H9 (cell line): Measurements from ENCODE around the gene SMC4. TPM values are rescaled to one million over a fixed set of nuclear protein-coding genes. Genes with fewer than 3 reads are reported as not detected.

Experiments used
- DNase-seq: peaks from one replicate; pipeline ENCODE4 v3.0.0-alpha.2; 2017
- H2AFZ ChIP-seq: one replicate; pipeline ENCODE4 v1.6.1; 2013; ENCODE audit warnings: mild to moderate bottlenecking, low read length, control low read depth, moderate library complexity
- H2AK5ac ChIP-seq: 2 replicates; pipeline ENCODE4 v1.6.1; 2013; ENCODE audit warnings: low read length, control low read depth, mixed read lengths; ENCODE audit not compliant: insufficient read length
- H2BK120ac ChIP-seq: one replicate; pipeline ENCODE4 v1.6.1; 2013; ENCODE audit warnings: low read depth, mild to moderate bottlenecking, low read length, control low read depth, inconsistent platforms; ENCODE audit not compliant: poor library complexity, severe bottlenecking
- H2BK12ac ChIP-seq: 2 replicates; pipeline ENCODE4 v1.6.1; 2013; ENCODE audit warnings: low read length, control low read depth, mixed read lengths, low read depth; ENCODE audit not compliant: insufficient read length
- H2BK15ac ChIP-seq: 2 replicates; pipeline ENCODE4 v1.6.1; 2013; ENCODE audit warnings: low read depth, low read length, control low read depth
- H2BK20ac ChIP-seq: one replicate; pipeline ENCODE4 v1.6.1; 2013; ENCODE audit warnings: low read depth, mild to moderate bottlenecking, low read length, control low read depth, inconsistent platforms; ENCODE audit not compliant: poor library complexity, severe bottlenecking
- H2BK5ac ChIP-seq: 2 replicates; pipeline ENCODE4 v1.6.1; 2013; ENCODE audit warnings: low read length, control low read depth, mixed read lengths; ENCODE audit not compliant: insufficient read length
- H3K14ac ChIP-seq: 2 replicates; pipeline ENCODE4 v1.6.1; 2013; ENCODE audit warnings: low read length, control low read depth; ENCODE audit not compliant: insufficient read depth
- H3K18ac ChIP-seq: 2 replicates; pipeline ENCODE4 v1.6.1; 2013; ENCODE audit warnings: low read depth, mild to moderate bottlenecking, mixed read lengths, low read length, control low read depth; ENCODE audit not compliant: insufficient read length
- H3K23ac ChIP-seq: 2 replicates; pipeline ENCODE4 v1.6.1; 2013; ENCODE audit warnings: low read length, control low read depth, mixed read lengths, low read depth; ENCODE audit not compliant: insufficient read length
- H3K23me2 ChIP-seq: 2 replicates; pipeline ENCODE4 v1.6.1; 2013; ENCODE audit warnings: low read depth, mild to moderate bottlenecking, mixed read lengths, low read length, control low read depth; ENCODE audit not compliant: insufficient read length, poor library complexity, severe bottlenecking
- H3K27ac ChIP-seq: 2 replicates; pipeline ENCODE4 v1.5.1; 2013; ENCODE audit warnings: low read length, control low read depth, mixed read lengths, low read depth; ENCODE audit not compliant: insufficient read length
- H3K27me3 ChIP-seq: 2 replicates; pipeline ENCODE4 v1.6.1; 2013; ENCODE audit warnings: low read length, control low read depth, inconsistent platforms; ENCODE audit not compliant: insufficient read depth
- H3K4ac ChIP-seq: 2 replicates; pipeline ENCODE4 v1.6.1; 2013; ENCODE audit warnings: low read depth, mild to moderate bottlenecking, control low read depth, inconsistent platforms, low read length, moderate library complexity
- H3K4me1 ChIP-seq: 2 replicates; pipeline ENCODE4 v1.6.1; 2013; ENCODE audit warnings: low read length, control low read depth, inconsistent platforms; ENCODE audit not compliant: insufficient read depth
- H3K4me2 ChIP-seq: 2 replicates; pipeline ENCODE4 v1.6.1; 2013; ENCODE audit warnings: low read length, control low read depth, mixed read lengths; ENCODE audit not compliant: insufficient read length, insufficient read depth
- H3K56ac ChIP-seq: 2 replicates; pipeline ENCODE4 v1.6.1; 2013; ENCODE audit warnings: low read depth, mild to moderate bottlenecking, mixed read lengths, low read length, control low read depth; ENCODE audit not compliant: insufficient read length
- H3K79me1 ChIP-seq: 2 replicates; pipeline ENCODE4 v1.6.1; 2013; ENCODE audit warnings: low read depth, mild to moderate bottlenecking, moderate library complexity, low read length, control low read depth, inconsistent platforms; ENCODE audit not compliant: insufficient read depth, poor library complexity, severe bottlenecking
- H3K79me2 ChIP-seq: 2 replicates; pipeline ENCODE4 v1.6.1; 2013; ENCODE audit warnings: low read length, control low read depth, inconsistent platforms; ENCODE audit not compliant: insufficient read depth
- H3K9ac ChIP-seq: 2 replicates; pipeline ENCODE4 v1.6.1; 2013; ENCODE audit warnings: low read length, control low read depth, mixed read lengths; ENCODE audit not compliant: insufficient read length; ENCODE audit errors: extremely low read depth
- H3K9me3 ChIP-seq: one replicate; pipeline ENCODE4 v1.6.1; 2013; ENCODE audit warnings: low read depth, low read length, inconsistent platforms; ENCODE audit not compliant: control insufficient read depth
- H3T11ph ChIP-seq: one replicate; pipeline ENCODE4 v1.6.1; 2013; ENCODE audit warnings: mild to moderate bottlenecking, low read length, control low read depth, inconsistent platforms
- H4K20me1 ChIP-seq: one replicate; pipeline ENCODE4 v1.6.1; 2013; ENCODE audit not compliant: control insufficient read depth, insufficient read length, insufficient read depth
- H4K5ac ChIP-seq: 2 replicates; pipeline ENCODE4 v1.6.1; 2013; ENCODE audit warnings: low read depth, mild to moderate bottlenecking, mixed read lengths, low read length, control low read depth; ENCODE audit not compliant: insufficient read length
- H4K8ac ChIP-seq: replicated peaks from 2 replicates; pipeline ENCODE4 v1.6.1; 2013; ENCODE audit warnings: low read length, control low read depth, mixed read lengths, low read depth; ENCODE audit not compliant: insufficient read length
- H4K91ac ChIP-seq: 2 replicates; pipeline ENCODE4 v1.6.1; 2013; ENCODE audit warnings: low read depth, mild to moderate bottlenecking, moderate library complexity, mixed read lengths, low read length, control low read depth; ENCODE audit not compliant: insufficient read length
- H3K27ac Mint-ChIP-seq, 3 experiments: 2 replicates in 2 of 3; 3 replicates in 1 of 3; pipeline ENCODE4 v1.8.0; 2020 to 2021; ENCODE audit warnings: mixed read lengths in 3 of 3, mild to moderate bottlenecking in 1 of 3, moderate library complexity in 1 of 3
- H3K27me3 Mint-ChIP-seq: 2 replicates; pipeline ENCODE4 v1.8.0; 2021; ENCODE audit warnings: low read depth, mild to moderate bottlenecking, moderate library complexity, mixed read lengths
- H3K36me3 Mint-ChIP-seq, 3 experiments: 2 replicates in 2 of 3; 3 replicates in 1 of 3; pipeline ENCODE4 v1.8.0; 2020 to 2021; ENCODE audit warnings: low read depth in 3 of 3, mixed read lengths in 3 of 3; ENCODE audit not compliant: insufficient read depth in 1 of 3
- H3K4me1 Mint-ChIP-seq, 2 experiments: 2 replicates each; pipeline ENCODE4 v1.8.0; 2020; ENCODE audit warnings: mixed read lengths in 2 of 2
- H3K4me3 Mint-ChIP-seq, 2 experiments: 2 replicates in 1 of 2; 3 replicates in 1 of 2; pipeline ENCODE4 v1.8.0; 2020 to 2021; ENCODE audit warnings: mild to moderate bottlenecking in 2 of 2, mixed read lengths in 2 of 2, moderate library complexity in 1 of 2
- H3K9me3 Mint-ChIP-seq, 2 experiments: 2 replicates in 1 of 2; 3 replicates in 1 of 2; pipeline ENCODE4 v1.8.0; 2020; ENCODE audit warnings: mild to moderate bottlenecking in 2 of 2, mixed read lengths in 2 of 2, moderate library complexity in 1 of 2
- CTCF ChIP-seq: fragments of 200-600 bp; sonication (generic); conservative IDR thresholded peaks from 3 replicates; pipeline ENCODE4 v1.8.0; 2021; ENCODE audit warnings: antibody characterized with exemption, mild to moderate bottlenecking
- WGBS: extraction: QIAGEN DNeasy Blood & Tissue Kit; methylation state at CpG from one replicate; pipeline ENCODE4 v1.1.7; 2013; ENCODE audit warnings: missing lambda C conversion rate, low lambda C conversion rate, mixed read lengths; ENCODE audit not compliant: insufficient read length; ENCODE audit errors: extremely low coverage; 5-methylcytosine and 5-hydroxymethylcytosine counted together
- total RNA-seq: library from RNA; stranded (reverse); gene quantifications from 2 replicates; pipeline ENCODE4 v1.2.1, GENCODE V29; 2021

The SMC4 gene
- total RNA-seq, 1 experiment from 2014 or later = 130 TPM

GRCh38 chr3:160369784-160370183, 29.7 kb upstream of the SMC4 start:
- Histone ChIP-seq H4K8ac (no peak overlapping the region), H3K18ac (no peak overlapping the region), H3K27me3 (no peaks in the 10 kb centered on the region), H3K27ac (no peak overlapping the region), H3K14ac (no peak overlapping the region), H3K9me3 (no peaks in the 10 kb centered on the region), H3T11ph (no peak overlapping the region), H3K9ac (no peak overlapping the region), H3K79me1 (no peaks in the 10 kb centered on the region), H3K23me2 (no peaks in the 10 kb centered on the region), H4K20me1 (no peaks in the 10 kb centered on the region), H2BK12ac (no peak overlapping the region), H2BK120ac (no peak overlapping the region), H4K5ac (no peak overlapping the region), H4K91ac (no peak overlapping the region), H3K4ac (no peak overlapping the region), H3K56ac (no peak overlapping the region), H2AK5ac (no peak overlapping the region), H3K4me2 (no peak overlapping the region), H3K23ac (no peak overlapping the region), H2AFZ (no peak overlapping the region), H2BK5ac (no peak overlapping the region), H2BK20ac (no peak overlapping the region), H2BK15ac (no peak overlapping the region), H3K4me1 (no peaks in the 10 kb centered on the region), H3K79me2 (no peaks in the 10 kb centered on the region)
- H3K27me3 Mint-ChIP-seq = no peaks in the 10 kb centered on the region
- TF ChIP-seq CTCF = no peak
- peaks cover 2 to 3% of the 10 kb centered on the region in 2 experiments; a peak in 2 of 4 replicates for H3K4me1 Mint-ChIP-seq
- peaks cover 5 to 7% of the 10 kb centered on the region in 2 experiments; a peak in 4 of 5 replicates for H3K9me3 Mint-ChIP-seq
- no peak overlapping the region for H3K4me3 Mint-ChIP-seq
- H3K27ac Mint-ChIP-seq = no peak overlapping the region
- DNase-seq = no peak
- WGBS = no CpG with 5 or more reads among the region's 1 CpG
- H3K36me3 Mint-ChIP-seq = peaks cover 17 to 19% (median 17%) of the 10 kb centered on the region in 3 experiments
